CD4-positive, alpha-beta T cell treated with Interleukin-6 for 4 hours (primary cell): ENCODE data around the gene CTNNAL1.
"Not testable (repeated sequence)": the region's sequence is repeated elsewhere in the genome, so short reads cannot be mapped to it uniquely, and the experiment has no call there.

ENCODE experiments used
- DNase-seq: peaks from one replicate; pipeline ENCODE4 v3.0.0-alpha.2; 2020; ENCODE audit warnings: mixed read lengths

Gene CTNNAL1

GRCh38 chr9:109012876-109013678 lies at the start of gene CTNNAL1:
Gene CTNNAL1, minus strand, starts transcription at chr9:109013499. Its CDS starts 57 bp downstream, at chr9:109013442.
- peak; percentile 95 for DNase-seq

GRCh38 chr9:109062543-109062942 lies 49.2 kb upstream of the CTNNAL1 start:
- no peak for DNase-seq

GRCh38 chr9:109060191-109060590 lies 46.9 kb upstream of the CTNNAL1 start:
- DNase-seq: no peak

- not testable (repeated sequence) for DNase-seq
These were observed 39.8 kb upstream of the CTNNAL1 start for GRCh38 chr9:109053121-109053520.

- no peak for DNase-seq
These were observed 39.1 kb upstream of the CTNNAL1 start for GRCh38 chr9:109052416-109052815.

- DNase-seq: no peak
These were observed 38.4 kb upstream of the CTNNAL1 start for GRCh38 chr9:109051733-109052132.

- DNase-seq: no peak
These were observed 37.1 kb upstream of the CTNNAL1 start for GRCh38 chr9:109050444-109050843.

- no peak for DNase-seq
These were observed 35.5 kb upstream of the CTNNAL1 start for GRCh38 chr9:109048822-109049221.

- DNase-seq: no peak
These were observed 34.0 kb upstream of the CTNNAL1 start for GRCh38 chr9:109047259-109047658.

- DNase-seq: no peak
These were observed 33.0 kb upstream of the CTNNAL1 start for GRCh38 chr9:109046346-109046745.

- no peak for DNase-seq
These were observed 30.3 kb upstream of the CTNNAL1 start for GRCh38 chr9:109043578-109043977.

- no peak for DNase-seq
These were observed 27.3 kb upstream of the CTNNAL1 start for GRCh38 chr9:109040571-109040970.

GRCh38 chr9:109039539-109039938 lies 26.2 kb upstream of the CTNNAL1 start:
- no peak for DNase-seq

- DNase-seq: no peak
These were observed 24.8 kb upstream of the CTNNAL1 start for GRCh38 chr9:109037946-109038715.

- no peak for DNase-seq
These were observed 23.7 kb upstream of the CTNNAL1 start for GRCh38 chr9:109036744-109037680.

GRCh38 chr9:109035684-109036423 lies 22.6 kb upstream of the CTNNAL1 start:
- DNase-seq: no peak

- no peak for DNase-seq
These were observed 20.8 kb upstream of the CTNNAL1 start for GRCh38 chr9:109033941-109034700.

- no peak for DNase-seq
These were observed 17.9 kb upstream of the CTNNAL1 start for GRCh38 chr9:109031241-109031640.

GRCh38 chr9:109030426-109030825 lies 17.1 kb upstream of the CTNNAL1 start:
- no peak for DNase-seq

GRCh38 chr9:109028457-109028856 lies 15.2 kb upstream of the CTNNAL1 start:
- DNase-seq: no peak

GRCh38 chr9:109027176-109027575 lies 13.9 kb upstream of the CTNNAL1 start:
- DNase-seq: no peak
